GM23338 (cell line): ENCODE results near the gene MAST2. TPM values are rescaled to one million over a fixed set of nuclear protein-coding genes. Genes with fewer than 3 reads are reported as not detected.

ENCODE experiments used
- ATAC-seq: fragments of 200-7000 bp; cut with Tn5 transposase; 3 replicates; pipeline ENCODE4 v1.9.1; 2020
- DNase-seq: peaks from one replicate; pipeline ENCODE4 v3.0.0-alpha.2; 2015; ENCODE audit warnings: low spot score
- H2AFZ ChIP-seq: fragments of 200-600 bp; sonication (generic); 2 replicates; pipeline ENCODE4 v1.8.0; 2016; ENCODE audit warnings: antibody characterized with exemption, mild to moderate bottlenecking, moderate library complexity
- H3F3A ChIP-seq: fragments of 200-600 bp; sonication (generic); replicated peaks from 2 replicates; pipeline ENCODE4 v1.8.0; 2017; ENCODE audit warnings: antibody characterized with exemption, mixed run types, low read depth
- H3K27ac ChIP-seq: fragments of 200-600 bp; sonication (generic); 2 replicates; pipeline ENCODE4 v1.6.1; 2016; ENCODE audit warnings: low read depth
- H3K27me3 ChIP-seq: fragments of 200-600 bp; sonication (generic); 2 replicates; pipeline ENCODE4 v1.8.0; 2016; ENCODE audit warnings: mild to moderate bottlenecking, mixed run types, moderate library complexity; ENCODE audit not compliant: insufficient read depth
- H3K36me3 ChIP-seq: fragments of 200-600 bp; sonication (generic); 2 replicates; pipeline ENCODE4 v1.8.0; 2016; ENCODE audit warnings: mild to moderate bottlenecking; ENCODE audit not compliant: insufficient read depth
- H3K4me1 ChIP-seq: fragments of 200-600 bp; sonication (generic); 2 replicates; pipeline ENCODE4 v1.8.0; 2016; ENCODE audit warnings: mild to moderate bottlenecking, moderate library complexity; ENCODE audit not compliant: insufficient read depth
- H3K4me2 ChIP-seq: fragments of 200-600 bp; sonication (generic); 2 replicates; pipeline ENCODE4 v1.7.1; 2017; ENCODE audit warnings: mixed run types
- H3K4me3 ChIP-seq: fragments of 200-600 bp; sonication (generic); 2 replicates; pipeline ENCODE4 v1.6.1; 2016; ENCODE audit warnings: mixed run types
- H3K79me2 ChIP-seq: fragments of 200-600 bp; sonication (generic); replicated peaks from 2 replicates; pipeline ENCODE4 v1.8.0; 2017; ENCODE audit warnings: mild to moderate bottlenecking; ENCODE audit not compliant: insufficient read depth
- H3K9me2 ChIP-seq: fragments of 200-600 bp; sonication (generic); 2 replicates; pipeline ENCODE4 v1.8.0; 2017; ENCODE audit not compliant: insufficient read depth
- H4K20me1 ChIP-seq: fragments of 200-600 bp; sonication (generic); replicated peaks from 2 replicates; pipeline ENCODE4 v1.8.0; 2017; ENCODE audit warnings: mild to moderate bottlenecking; ENCODE audit not compliant: insufficient read depth
- H3K27ac Mint-ChIP-seq: 2 replicates; pipeline ENCODE4 v1.8.0; 2020; ENCODE audit warnings: inconsistent platforms, mild to moderate bottlenecking, moderate library complexity, mixed read lengths
- H3K27me3 Mint-ChIP-seq: 3 replicates; pipeline ENCODE4 v1.8.0; 2022; ENCODE audit warnings: low read depth, mild to moderate bottlenecking, moderate library complexity, mixed read lengths, inconsistent platforms; ENCODE audit not compliant: insufficient read depth, poor library complexity
- H3K36me3 Mint-ChIP-seq: 3 replicates; pipeline ENCODE4 v1.8.0; 2021; ENCODE audit warnings: low read depth, mild to moderate bottlenecking, inconsistent platforms, moderate library complexity, mixed read lengths
- H3K4me1 Mint-ChIP-seq: 3 replicates; pipeline ENCODE4 v1.8.0; 2020; ENCODE audit warnings: mild to moderate bottlenecking, inconsistent platforms, mixed read lengths
- H3K4me3 Mint-ChIP-seq: 3 replicates; pipeline ENCODE4 v1.8.0; 2021; ENCODE audit warnings: moderate library complexity, mild to moderate bottlenecking, inconsistent platforms, mixed read lengths
- H3K9me3 Mint-ChIP-seq: 3 replicates; pipeline ENCODE4 v1.8.0; 2020; ENCODE audit warnings: moderate library complexity, mild to moderate bottlenecking, inconsistent platforms, mixed read lengths
- CREB1 ChIP-seq: fragments of 250-450 bp; sonication (Bioruptor Pico); IDR thresholded peaks from 2 replicates; pipeline ENCODE4 v1.5.0; 2020; ENCODE audit warnings: low read depth, mild to moderate bottlenecking, moderate library complexity
- CTCF ChIP-seq, 2 experiments: fragments of 200-600 bp in 1 of 2; sonication (generic) in 1 of 2; conservative IDR thresholded peaks; 2 replicates each; pipeline versions ENCODE4 v1.5.1 to v1.6.1; 2016 to 2017; ENCODE audit warnings: antibody characterized with exemption in 2 of 2, low read depth in 2 of 2, mild to moderate bottlenecking in 2 of 2, moderate library complexity in 1 of 2
- ETS1 ChIP-seq: IDR thresholded peaks from 2 replicates; pipeline ENCODE4 v1.6.1; 2016; ENCODE audit warnings: antibody characterized with exemption
- EZH2 ChIP-seq: fragments of 200-600 bp; sonication (generic); IDR thresholded peaks from one replicate; pipeline ENCODE4 v1.8.0; 2017; ENCODE audit warnings: antibody characterized with exemption, mild to moderate bottlenecking, low read depth; ENCODE audit not compliant: unreplicated experiment
- EZH2phosphoT487 ChIP-seq: fragments of 200-600 bp; sonication (generic); IDR thresholded peaks from one replicate; pipeline ENCODE4 v1.8.1; 2018; ENCODE audit warnings: antibody characterized with exemption; ENCODE audit not compliant: unreplicated experiment
- JUNB ChIP-seq: IDR thresholded peaks from one replicate; pipeline ENCODE4 v1.6.1; 2016; ENCODE audit warnings: antibody characterized with exemption; ENCODE audit not compliant: unreplicated experiment
- NANOG ChIP-seq: IDR thresholded peaks from 2 replicates; pipeline ENCODE4 v1.6.1; 2016; ENCODE audit warnings: antibody characterized with exemption, borderline replicate concordance
- POLR2AphosphoS5 ChIP-seq: IDR thresholded peaks from 2 replicates; pipeline ENCODE4 v1.6.1; 2016; ENCODE audit warnings: antibody characterized with exemption, low read depth
- REST ChIP-seq: IDR thresholded peaks from one replicate; pipeline ENCODE4 v1.6.1; 2018; ENCODE audit warnings: antibody characterized with exemption; ENCODE audit not compliant: unreplicated experiment
- STAT1 ChIP-seq: IDR thresholded peaks from one replicate; pipeline ENCODE4 v1.6.1; 2016; ENCODE audit warnings: antibody characterized with exemption; ENCODE audit not compliant: unreplicated experiment
- ZNF114 ChIP-seq: fragments of 250-450 bp; sonication (Bioruptor Pico); IDR thresholded peaks from 2 replicates; pipeline ENCODE4 v1.5.0; 2020; ENCODE audit warnings: mild to moderate bottlenecking, moderate library complexity
- ZNF331 ChIP-seq: fragments of 250-450 bp; sonication (Bioruptor Pico); IDR thresholded peaks from 2 replicates; pipeline ENCODE4 v1.5.0; 2020; ENCODE audit warnings: low read depth, mild to moderate bottlenecking, moderate library complexity
- ZNF462 ChIP-seq: fragments of 250-450 bp; sonication (Bioruptor Pico); IDR thresholded peaks from 2 replicates; pipeline ENCODE4 v1.5.0; 2020; ENCODE audit warnings: mild to moderate bottlenecking, moderate library complexity
- polyA plus RNA-seq: library from polyadenylated mRNA; unstranded; fragments of >200 nt; fragmentation: Nextera tagmentation; extraction: Ambion mirVana; gene quantifications from 2 replicates; pipeline ENCODE4 v1.2.1, GENCODE V29; 2016
- total RNA-seq: library from RNA; depleted of rRNA; stranded (reverse); fragments of >200 nt; shearing (Covaris generic); gene quantifications from 2 replicates; pipeline ENCODE4 v1.2.3, GENCODE V29; 2014

Gene MAST2
- total and polyA plus RNA-seq, 2 experiments from 2014 or later: 11.5 to 57.7 TPM

GRCh38 chr1:45911634-45912033 lies 108.2 kb downstream of the MAST2 start:
- peaks cover 37% of the 10 kb centered on the region for H3K4me1 ChIP-seq
- no peaks in the 10 kb centered on the region for H3K9me3 Mint-ChIP-seq
- H3K27ac ChIP-seq: no peak overlapping the region

More at GRCh38 chr1:45911634-45912033, 108.2 kb downstream of the MAST2 start:
- Histone ChIP-seq H3K9me2 (no peaks in the 10 kb centered on the region), H3F3A (no peaks in the 10 kb centered on the region), H3K4me2 (no peak overlapping the region), H4K20me1 (no peaks in the 10 kb centered on the region), H3K4me3 (no peak overlapping the region), H2AFZ (no peak overlapping the region), H3K79me2 (peaks cover 29% of the 10 kb centered on the region), H3K27me3 (no peaks in the 10 kb centered on the region), H3K36me3 (no peaks in the 10 kb centered on the region)
- Mint-ChIP-seq H3K4me3 (no peak overlapping the region), H3K4me1 (peaks cover 52% of the 10 kb centered on the region), H3K27me3 (peaks cover 3% of the 10 kb centered on the region), H3K36me3 (no peaks in the 10 kb centered on the region), H3K27ac (0 out of 2 replicates have a peak overlapping the region, but pooled peaks have one; percentile 38)
- TF ChIP-seq EZH2phosphoT487 (no peak), STAT1 (no peak), CTCF (conservative IDR thresholded peaks at IDR 0.05; ENCODE audit: low read depth in 2 of 2) (no peak), JUNB (no peak), POLR2AphosphoS5 (no peak), REST (no peak), ZNF114 (CRISPR knock-in tag) (no peak), ZNF331 (CRISPR knock-in tag) (no peak), ZNF462 (CRISPR knock-in tag) (no peak), NANOG (no peak), CREB1 (CRISPR knock-in tag) (no peak), EZH2 (no peak), ETS1 (no peak)
- ATAC-seq (no peak), DNase-seq (no peak)
